ENCODE measurements around the gene PROSER3. TPM values are rescaled to one million over a fixed set of nuclear protein-coding genes. Genes with fewer than 3 reads are reported as not detected.

PROSER3 gene
- total RNA-seq, 3 donors from 2014 or later (not counting 1 experiment from before 2014, with no cell fraction given), result 33.1 to 40.2 (median 35.9) TPM

DNA sequence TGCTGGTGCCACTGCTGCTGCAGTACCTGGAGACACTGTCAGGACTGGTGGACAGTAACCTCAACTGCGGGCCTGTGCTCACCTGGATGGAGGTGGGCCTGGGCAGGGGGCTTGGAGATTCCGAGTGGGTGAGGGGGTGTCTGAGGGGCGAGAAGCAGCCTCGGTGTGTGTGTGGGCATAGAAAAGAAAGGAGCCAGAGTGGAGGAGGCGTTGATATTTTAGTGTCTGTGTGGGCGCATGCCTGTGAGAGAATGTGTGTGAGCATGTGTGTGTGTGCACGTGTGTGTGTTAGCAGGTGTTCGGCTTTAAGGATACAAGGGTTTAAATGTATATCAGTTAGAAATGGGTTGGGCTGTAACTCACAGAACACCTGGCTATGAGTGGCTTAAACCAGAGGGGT lies 21.1 kb downstream of the PROSER3 start:
- peaks cover 26 to 37% of the 10 kb centered on the region in 2 donors for H3K4me1 Mint-ChIP-seq
- H3K27ac Mint-ChIP-seq, result no peak overlapping the region
- intact Hi-C loops (cut with micrococcal nuclease), result no loop called here
- no peaks in the 10 kb centered on the region for H3K9me3 Mint-ChIP-seq
- ATAC-seq (no peak), DNase-seq (no peak)
- Histone ChIP-seq H3K4me1 (ENCODE audit: control insufficient read depth, insufficient read depth, low read length) (peaks cover 16% of the 10 kb centered on the region), H3K36me3 (ENCODE audit: control insufficient read depth, insufficient read depth, low read length) (peaks cover 5% of the 10 kb centered on the region), H3K9me3 (ENCODE audit: control insufficient read depth, insufficient read depth, low read length) (no peaks in the 10 kb centered on the region), H3K4me3 (ENCODE audit: low read length) (no peak overlapping the region), H3K27me3 (ENCODE audit: control insufficient read depth, insufficient read depth, low read length) (no peaks in the 10 kb centered on the region), H3K27ac (ENCODE audit: low read length) (no peak overlapping the region)
- no peaks in the 10 kb centered on the region for H3K36me3 Mint-ChIP-seq
- TF ChIP-seq, protein P1, sequence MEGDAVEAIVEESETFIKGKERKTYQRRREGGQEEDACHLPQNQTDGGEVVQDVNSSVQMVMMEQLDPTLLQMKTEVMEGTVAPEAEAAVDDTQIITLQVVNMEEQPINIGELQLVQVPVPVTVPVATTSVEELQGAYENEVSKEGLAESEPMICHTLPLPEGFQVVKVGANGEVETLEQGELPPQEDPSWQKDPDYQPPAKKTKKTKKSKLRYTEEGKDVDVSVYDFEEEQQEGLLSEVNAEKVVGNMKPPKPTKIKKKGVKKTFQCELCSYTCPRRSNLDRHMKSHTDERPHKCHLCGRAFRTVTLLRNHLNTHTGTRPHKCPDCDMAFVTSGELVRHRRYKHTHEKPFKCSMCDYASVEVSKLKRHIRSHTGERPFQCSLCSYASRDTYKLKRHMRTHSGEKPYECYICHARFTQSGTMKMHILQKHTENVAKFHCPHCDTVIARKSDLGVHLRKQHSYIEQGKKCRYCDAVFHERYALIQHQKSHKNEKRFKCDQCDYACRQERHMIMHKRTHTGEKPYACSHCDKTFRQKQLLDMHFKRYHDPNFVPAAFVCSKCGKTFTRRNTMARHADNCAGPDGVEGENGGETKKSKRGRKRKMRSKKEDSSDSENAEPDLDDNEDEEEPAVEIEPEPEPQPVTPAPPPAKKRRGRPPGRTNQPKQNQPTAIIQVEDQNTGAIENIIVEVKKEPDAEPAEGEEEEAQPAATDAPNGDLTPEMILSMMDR (IDR thresholded peaks at IDR 0.05), result no peak
- no peak overlapping the region for H3K4me3 Mint-ChIP-seq
- 93% methylated on average over 8 of the region's 8 CpGs for WGBS (ENCODE audit: insufficient coverage)
- no peaks in the 10 kb centered on the region for H3K27me3 Mint-ChIP-seq (ENCODE audit: low read depth in 2 of 2)

DNA sequence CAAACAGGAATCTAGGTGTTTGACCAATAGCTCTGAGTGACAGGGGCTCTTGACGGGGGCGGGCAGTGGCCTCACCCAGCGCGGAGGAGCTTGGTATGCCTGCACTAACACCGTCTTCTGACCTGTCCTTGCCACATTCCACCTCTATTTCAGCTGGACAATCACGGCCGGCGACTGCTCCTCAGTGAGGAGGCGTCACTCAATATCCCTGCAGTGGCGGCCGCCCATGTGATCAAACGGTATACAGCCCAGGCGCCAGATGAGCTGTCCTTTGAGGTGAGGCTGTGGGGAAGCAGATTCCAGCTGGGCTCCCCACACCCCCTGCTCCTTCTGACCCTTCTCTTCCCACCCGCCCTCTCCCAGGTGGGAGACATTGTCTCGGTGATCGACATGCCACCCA lies 22.1 kb downstream of the PROSER3 start:
- intact Hi-C loops (cut with micrococcal nuclease), result no loop called here
- H3K9me3 Mint-ChIP-seq, result no peaks in the 10 kb centered on the region
- Histone ChIP-seq H3K27me3 (ENCODE audit: control insufficient read depth, insufficient read depth, low read length) (no peaks in the 10 kb centered on the region), H3K9me3 (ENCODE audit: control insufficient read depth, insufficient read depth, low read length) (no peaks in the 10 kb centered on the region), H3K4me3 (ENCODE audit: low read length) (no peak overlapping the region), H3K4me1 (ENCODE audit: control insufficient read depth, insufficient read depth, low read length) (peaks cover 11% of the 10 kb centered on the region), H3K27ac (ENCODE audit: low read length) (no peak overlapping the region), H3K36me3 (ENCODE audit: control insufficient read depth, insufficient read depth, low read length) (peaks cover 5% of the 10 kb centered on the region)
- H3K4me3 Mint-ChIP-seq, result no peak overlapping the region
- no peak for DNase-seq
- 98% methylated on average over 16 of the region's 16 CpGs for WGBS (ENCODE audit: insufficient coverage)
- peaks cover 16 to 28% of the 10 kb centered on the region in 2 donors for H3K4me1 Mint-ChIP-seq
- H3K36me3 Mint-ChIP-seq, result no peaks in the 10 kb centered on the region
- H3K27me3 Mint-ChIP-seq (ENCODE audit: low read depth in 2 of 2), result no peaks in the 10 kb centered on the region
- ATAC-seq, result no peak
- no peak overlapping the region for H3K27ac Mint-ChIP-seq
- TF ChIP-seq, protein P1 (IDR thresholded peaks at IDR 0.05), result no peak

DNA sequence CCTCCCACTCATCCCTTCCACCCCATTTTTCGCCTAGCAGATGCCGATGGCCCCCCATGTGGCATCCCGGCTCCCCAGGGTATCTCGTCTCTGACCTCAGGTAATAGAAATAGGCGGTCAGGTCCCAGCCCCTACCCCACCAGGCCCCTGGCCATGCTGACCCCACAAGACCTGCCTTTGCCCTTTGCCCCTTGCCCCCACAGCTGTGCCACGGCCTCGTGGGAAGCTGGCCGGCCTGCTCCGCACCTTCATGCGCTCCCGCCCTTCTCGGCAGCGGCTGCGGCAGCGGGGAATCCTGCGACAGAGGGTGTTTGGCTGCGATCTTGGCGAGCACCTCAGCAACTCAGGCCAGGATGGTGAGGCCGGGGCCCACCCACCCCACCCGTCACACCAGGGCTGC lies 22.7 kb downstream of the PROSER3 start:
- no peaks in the 10 kb centered on the region for H3K27me3 Mint-ChIP-seq (ENCODE audit: low read depth in 2 of 2)
- H3K36me3 ChIP-seq (ENCODE audit: control insufficient read depth, insufficient read depth, low read length), result peaks cover 5% of the 10 kb centered on the region
- ATAC-seq (no peak), DNase-seq (no peak)
- peaks cover 8% of the 10 kb centered on the region for H3K4me1 ChIP-seq (ENCODE audit: control insufficient read depth, insufficient read depth, low read length)
- peaks cover 15 to 26% of the 10 kb centered on the region in 2 donors for H3K4me1 Mint-ChIP-seq
- no peaks in the 10 kb centered on the region for H3K9me3 ChIP-seq (ENCODE audit: control insufficient read depth, insufficient read depth, low read length)
- 96% methylated on average over 20 of the region's 20 CpGs for WGBS (ENCODE audit: insufficient coverage)
- H3K9me3 Mint-ChIP-seq, result no peaks in the 10 kb centered on the region
- intact Hi-C loops (cut with micrococcal nuclease), result no loop called here
- H3K36me3 Mint-ChIP-seq, result no peaks in the 10 kb centered on the region
- no peaks in the 10 kb centered on the region for H3K27me3 ChIP-seq (ENCODE audit: control insufficient read depth, insufficient read depth, low read length)
- no peak overlapping the region for H3K4me3 ChIP-seq (ENCODE audit: low read length)
- H3K27ac ChIP-seq (ENCODE audit: low read length), result no peak overlapping the region
- H3K4me3 Mint-ChIP-seq, result no peak overlapping the region
- TF ChIP-seq, protein P1 (IDR thresholded peaks at IDR 0.05), result no peak
- no peak overlapping the region for H3K27ac Mint-ChIP-seq

DNA sequence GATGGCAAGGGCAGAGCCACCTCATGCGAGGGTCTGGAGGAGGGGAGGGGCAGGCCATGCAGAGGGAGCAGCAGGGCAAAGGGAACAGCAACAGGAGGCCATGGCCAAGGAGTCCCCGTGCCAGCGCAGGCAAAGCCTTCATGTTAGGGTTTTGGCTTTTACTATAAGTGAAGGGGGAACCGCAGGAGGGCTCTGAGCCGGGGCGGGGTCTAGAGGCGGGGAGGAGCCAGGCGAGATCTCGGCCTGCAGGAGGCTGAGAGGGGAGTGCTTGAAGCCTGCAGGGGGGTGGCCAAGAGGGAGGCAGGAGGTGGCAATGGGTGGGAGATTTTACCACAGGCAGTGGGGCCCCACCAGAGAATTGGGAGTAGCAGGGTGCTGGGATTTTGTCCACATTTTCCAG lies 23.7 kb downstream of the PROSER3 start:
- Histone ChIP-seq H3K4me1 (ENCODE audit: control insufficient read depth, insufficient read depth, low read length) (no peaks in the 10 kb centered on the region), H3K27ac (ENCODE audit: low read length) (no peak overlapping the region), H3K27me3 (ENCODE audit: control insufficient read depth, insufficient read depth, low read length) (no peaks in the 10 kb centered on the region), H3K9me3 (ENCODE audit: control insufficient read depth, insufficient read depth, low read length) (no peaks in the 10 kb centered on the region), H3K36me3 (ENCODE audit: control insufficient read depth, insufficient read depth, low read length) (peaks cover 5% of the 10 kb centered on the region), H3K4me3 (ENCODE audit: low read length) (no peak overlapping the region)
- Mint-ChIP-seq H3K36me3 (no peaks in the 10 kb centered on the region), H3K27ac (peak overlapping the region in 1 of 2 donors; percentile 43), H3K9me3 (no peaks in the 10 kb centered on the region), H3K4me3 (no peak overlapping the region), H3K27me3 (ENCODE audit: low read depth in 2 of 2) (no peaks in the 10 kb centered on the region), H3K4me1 (peaks cover 12 to 17% of the 10 kb centered on the region in 2 donors)
- intact Hi-C loops (cut with micrococcal nuclease), result no loop called here
- WGBS (ENCODE audit: insufficient coverage), result 97% methylated on average over 9 of the region's 9 CpGs
- DNase-seq (no peak), ATAC-seq (no peak)
- TF ChIP-seq, protein P1 (IDR thresholded peaks at IDR 0.05), result no peak

Measured in natural killer cell (primary cell).